Measurements from ENCODE around the gene DES. TPM values are rescaled to one million over a fixed set of nuclear protein-coding genes. Genes with fewer than 3 reads are reported as not detected.

Gene DES
- polyA plus RNA-seq, 1 donor from 2014 or later = not detected

DNA sequence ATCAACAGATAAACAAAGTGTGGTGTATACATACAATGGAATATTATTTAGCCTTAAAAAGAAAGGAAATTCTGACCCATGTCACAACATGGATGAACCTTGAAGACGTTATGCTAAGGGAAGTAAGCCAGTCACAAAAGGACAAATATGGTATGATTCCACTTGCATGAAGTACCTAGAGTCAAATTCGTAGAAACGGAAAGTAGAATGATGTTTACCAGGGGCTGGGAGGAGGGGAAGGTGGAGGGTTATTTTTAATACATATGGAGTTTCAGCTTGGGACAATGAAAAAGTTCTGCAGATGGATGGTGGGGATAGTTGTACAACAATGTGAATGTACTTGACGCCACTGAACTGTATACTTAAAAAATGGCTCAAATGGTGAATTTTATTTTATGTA is 3.3 kb upstream of the DES start:
- no peaks in the 10 kb centered on the region for H3K36me3 ChIP-seq (ENCODE audit: insufficient read depth, low read length)
- H3K27me3 ChIP-seq (ENCODE audit: insufficient read depth, low read depth, low read length) = peaks cover 18% of the 10 kb centered on the region
- H3K4me2 ChIP-seq (ENCODE audit: low read length) = no peak overlapping the region
- no peak overlapping the region for H3K4me3 ChIP-seq (ENCODE audit: low read length)
- no peak overlapping the region for H3K9ac ChIP-seq (ENCODE audit: low read length)
- H3K27ac ChIP-seq (ENCODE audit: low read length) = no peak overlapping the region
- H3K9me2 ChIP-seq (ENCODE audit: insufficient read depth, low read length) = no peaks in the 10 kb centered on the region
- no peaks in the 10 kb centered on the region for H3K79me2 ChIP-seq (replicated peaks; ENCODE audit: insufficient read depth, low read length)
- TF ChIP-seq SMC3 (conservative IDR thresholded peaks at IDR 0.05; ENCODE audit: poor library complexity) (no peak), MXI1 (conservative IDR thresholded peaks at IDR 0.05; ENCODE audit: poor library complexity, severe bottlenecking) (no peak), TAF1 (IDR thresholded peaks at IDR 0.05; ENCODE audit: low read depth) (no peak), EP300 (conservative IDR thresholded peaks at IDR 0.05; ENCODE audit: poor library complexity, severe bottlenecking) (no peak), EZH2 (IDR thresholded peaks at IDR 0.05; ENCODE audit: borderline replicate concordance, insufficient read depth, low read length, poor library complexity, severe bottlenecking) (no peak), POLR2AphosphoS5 (IDR thresholded peaks at IDR 0.05) (no peak), RAD21 (conservative IDR thresholded peaks at IDR 0.05) (no peak)
- TF ChIP-seq, protein P1, sequence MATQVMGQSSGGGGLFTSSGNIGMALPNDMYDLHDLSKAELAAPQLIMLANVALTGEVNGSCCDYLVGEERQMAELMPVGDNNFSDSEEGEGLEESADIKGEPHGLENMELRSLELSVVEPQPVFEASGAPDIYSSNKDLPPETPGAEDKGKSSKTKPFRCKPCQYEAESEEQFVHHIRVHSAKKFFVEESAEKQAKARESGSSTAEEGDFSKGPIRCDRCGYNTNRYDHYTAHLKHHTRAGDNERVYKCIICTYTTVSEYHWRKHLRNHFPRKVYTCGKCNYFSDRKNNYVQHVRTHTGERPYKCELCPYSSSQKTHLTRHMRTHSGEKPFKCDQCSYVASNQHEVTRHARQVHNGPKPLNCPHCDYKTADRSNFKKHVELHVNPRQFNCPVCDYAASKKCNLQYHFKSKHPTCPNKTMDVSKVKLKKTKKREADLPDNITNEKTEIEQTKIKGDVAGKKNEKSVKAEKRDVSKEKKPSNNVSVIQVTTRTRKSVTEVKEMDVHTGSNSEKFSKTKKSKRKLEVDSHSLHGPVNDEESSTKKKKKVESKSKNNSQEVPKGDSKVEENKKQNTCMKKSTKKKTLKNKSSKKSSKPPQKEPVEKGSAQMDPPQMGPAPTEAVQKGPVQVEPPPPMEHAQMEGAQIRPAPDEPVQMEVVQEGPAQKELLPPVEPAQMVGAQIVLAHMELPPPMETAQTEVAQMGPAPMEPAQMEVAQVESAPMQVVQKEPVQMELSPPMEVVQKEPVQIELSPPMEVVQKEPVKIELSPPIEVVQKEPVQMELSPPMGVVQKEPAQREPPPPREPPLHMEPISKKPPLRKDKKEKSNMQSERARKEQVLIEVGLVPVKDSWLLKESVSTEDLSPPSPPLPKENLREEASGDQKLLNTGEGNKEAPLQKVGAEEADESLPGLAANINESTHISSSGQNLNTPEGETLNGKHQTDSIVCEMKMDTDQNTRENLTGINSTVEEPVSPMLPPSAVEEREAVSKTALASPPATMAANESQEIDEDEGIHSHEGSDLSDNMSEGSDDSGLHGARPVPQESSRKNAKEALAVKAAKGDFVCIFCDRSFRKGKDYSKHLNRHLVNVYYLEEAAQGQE (IDR thresholded peaks at IDR 0.05; ENCODE audit: borderline replicate concordance) = no peak
- TF ChIP-seq, protein P2, sequence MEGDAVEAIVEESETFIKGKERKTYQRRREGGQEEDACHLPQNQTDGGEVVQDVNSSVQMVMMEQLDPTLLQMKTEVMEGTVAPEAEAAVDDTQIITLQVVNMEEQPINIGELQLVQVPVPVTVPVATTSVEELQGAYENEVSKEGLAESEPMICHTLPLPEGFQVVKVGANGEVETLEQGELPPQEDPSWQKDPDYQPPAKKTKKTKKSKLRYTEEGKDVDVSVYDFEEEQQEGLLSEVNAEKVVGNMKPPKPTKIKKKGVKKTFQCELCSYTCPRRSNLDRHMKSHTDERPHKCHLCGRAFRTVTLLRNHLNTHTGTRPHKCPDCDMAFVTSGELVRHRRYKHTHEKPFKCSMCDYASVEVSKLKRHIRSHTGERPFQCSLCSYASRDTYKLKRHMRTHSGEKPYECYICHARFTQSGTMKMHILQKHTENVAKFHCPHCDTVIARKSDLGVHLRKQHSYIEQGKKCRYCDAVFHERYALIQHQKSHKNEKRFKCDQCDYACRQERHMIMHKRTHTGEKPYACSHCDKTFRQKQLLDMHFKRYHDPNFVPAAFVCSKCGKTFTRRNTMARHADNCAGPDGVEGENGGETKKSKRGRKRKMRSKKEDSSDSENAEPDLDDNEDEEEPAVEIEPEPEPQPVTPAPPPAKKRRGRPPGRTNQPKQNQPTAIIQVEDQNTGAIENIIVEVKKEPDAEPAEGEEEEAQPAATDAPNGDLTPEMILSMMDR (IDR thresholded peaks at IDR 0.05; ENCODE audit: poor library complexity, severe bottlenecking) = no peak
- no peak overlapping the region for H2AFZ ChIP-seq (ENCODE audit: low read depth, low read length)
- H4K20me1 ChIP-seq (ENCODE audit: insufficient read depth) = no peaks in the 10 kb centered on the region
- no peaks in the 10 kb centered on the region for H3F3A ChIP-seq (ENCODE audit: insufficient read depth, low read length, poor library complexity, severe bottlenecking)
- no peaks in the 10 kb centered on the region for H3K9me3 ChIP-seq (ENCODE audit: low read length)

DNA sequence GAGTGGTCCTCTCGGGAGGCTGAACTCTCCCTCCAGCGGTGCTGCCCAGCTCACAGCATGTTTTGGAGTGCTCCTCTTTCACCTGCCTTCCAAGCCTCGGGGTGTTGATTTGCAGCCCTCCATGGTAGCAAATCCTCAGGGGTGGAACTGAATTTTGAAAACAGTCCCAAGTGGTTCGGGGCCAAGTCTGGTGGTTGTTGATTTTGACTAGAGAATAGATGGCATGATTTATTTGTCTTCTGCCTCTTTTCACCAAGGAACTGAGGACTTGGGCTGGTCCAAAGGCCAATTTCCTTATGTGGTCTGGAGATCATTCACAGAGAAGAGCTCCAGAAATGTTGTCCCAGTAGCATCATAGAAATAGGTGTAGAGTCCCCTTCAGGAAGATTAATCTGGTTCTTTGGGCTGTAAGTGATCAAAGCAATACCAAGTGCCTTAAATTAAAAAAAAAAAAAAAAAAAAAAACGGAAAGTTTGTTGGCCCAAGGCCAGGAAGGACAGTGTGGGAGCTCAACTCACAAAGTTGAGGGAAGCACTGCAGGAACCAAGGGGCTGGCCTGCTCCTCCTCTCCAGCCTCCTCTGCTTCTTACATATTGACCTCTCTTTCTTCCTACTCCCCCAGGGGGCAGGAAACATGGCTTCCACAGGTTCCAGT is 2.5 kb upstream of the DES start:
- Histone ChIP-seq H2AFZ (ENCODE audit: low read depth, low read length) (no peak overlapping the region), H3K4me2 (ENCODE audit: low read length) (no peak overlapping the region), H3K9me2 (ENCODE audit: insufficient read depth, low read length) (no peaks in the 10 kb centered on the region), H3F3A (ENCODE audit: insufficient read depth, low read length, poor library complexity, severe bottlenecking) (no peaks in the 10 kb centered on the region), H3K27ac (ENCODE audit: low read length) (no peak overlapping the region), H3K79me2 (replicated peaks; ENCODE audit: insufficient read depth, low read length) (no peaks in the 10 kb centered on the region), H3K4me3 (ENCODE audit: low read length) (no peak overlapping the region), H3K27me3 (ENCODE audit: insufficient read depth, low read depth, low read length) (peaks cover 18% of the 10 kb centered on the region), H3K36me3 (ENCODE audit: insufficient read depth, low read length) (no peaks in the 10 kb centered on the region), H3K9ac (ENCODE audit: low read length) (no peak overlapping the region), H3K9me3 (ENCODE audit: low read length) (no peaks in the 10 kb centered on the region), H4K20me1 (ENCODE audit: insufficient read depth) (no peaks in the 10 kb centered on the region)
- TF ChIP-seq RAD21 (conservative IDR thresholded peaks at IDR 0.05) (no peak), EP300 (conservative IDR thresholded peaks at IDR 0.05; ENCODE audit: poor library complexity, severe bottlenecking) (no peak), POLR2AphosphoS5 (IDR thresholded peaks at IDR 0.05) (no peak), MXI1 (conservative IDR thresholded peaks at IDR 0.05; ENCODE audit: poor library complexity, severe bottlenecking) (no peak), EZH2 (IDR thresholded peaks at IDR 0.05; ENCODE audit: borderline replicate concordance, insufficient read depth, low read length, poor library complexity, severe bottlenecking) (no peak), SMC3 (conservative IDR thresholded peaks at IDR 0.05; ENCODE audit: poor library complexity) (no peak)
